HG02981 (cell line): ENCODE data around the gene HNRNPL.
"Not testable (repeated sequence)": the region's sequence is repeated elsewhere in the genome, so short reads cannot be mapped to it uniquely, and the experiment has no call there.

Experiments used
- ATAC-seq: cut with Tn5 transposase; IDR thresholded peaks from one replicate; pipeline ENCODE4 v1.9.1; 2021; ENCODE audit warnings: mild to moderate bottlenecking, moderate library complexity; ENCODE audit not compliant: unreplicated experiment

HNRNPL gene

DNA sequence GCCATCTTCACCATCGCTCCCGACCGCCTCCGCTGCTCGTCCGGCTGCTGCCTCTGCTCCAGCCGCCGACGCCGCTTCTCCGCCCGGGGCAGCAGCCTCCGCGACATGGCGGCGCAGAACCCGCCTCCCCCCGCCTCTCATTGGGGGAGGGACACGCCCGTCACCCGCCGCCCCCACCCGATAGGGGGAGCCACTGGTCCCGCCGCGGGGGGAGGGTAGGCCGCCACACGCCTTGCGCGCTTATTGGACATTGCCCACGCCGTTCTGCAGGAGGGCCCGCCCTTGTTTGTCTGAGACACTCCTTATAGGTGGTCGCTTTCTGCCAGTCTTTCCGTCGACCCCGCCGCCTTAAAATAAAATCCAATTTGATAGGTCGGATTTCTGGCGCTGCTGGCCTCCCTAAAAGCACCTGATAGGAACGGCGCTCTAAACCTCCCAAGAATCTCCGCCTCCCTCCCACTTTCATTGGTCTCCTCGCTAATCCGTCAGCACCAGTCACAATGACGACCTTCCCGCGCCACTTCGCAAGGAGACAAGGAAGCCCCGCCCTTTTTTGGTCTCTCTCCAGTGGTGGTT lies at the start of gene HNRNPL:
Gene HNRNPL, minus strand, starts transcription at position 127 of the 576 bp plus-strand sequence. Its CDS starts 20 bp downstream, at position 107.
- peak; percentile 55 for ATAC-seq

DNA sequence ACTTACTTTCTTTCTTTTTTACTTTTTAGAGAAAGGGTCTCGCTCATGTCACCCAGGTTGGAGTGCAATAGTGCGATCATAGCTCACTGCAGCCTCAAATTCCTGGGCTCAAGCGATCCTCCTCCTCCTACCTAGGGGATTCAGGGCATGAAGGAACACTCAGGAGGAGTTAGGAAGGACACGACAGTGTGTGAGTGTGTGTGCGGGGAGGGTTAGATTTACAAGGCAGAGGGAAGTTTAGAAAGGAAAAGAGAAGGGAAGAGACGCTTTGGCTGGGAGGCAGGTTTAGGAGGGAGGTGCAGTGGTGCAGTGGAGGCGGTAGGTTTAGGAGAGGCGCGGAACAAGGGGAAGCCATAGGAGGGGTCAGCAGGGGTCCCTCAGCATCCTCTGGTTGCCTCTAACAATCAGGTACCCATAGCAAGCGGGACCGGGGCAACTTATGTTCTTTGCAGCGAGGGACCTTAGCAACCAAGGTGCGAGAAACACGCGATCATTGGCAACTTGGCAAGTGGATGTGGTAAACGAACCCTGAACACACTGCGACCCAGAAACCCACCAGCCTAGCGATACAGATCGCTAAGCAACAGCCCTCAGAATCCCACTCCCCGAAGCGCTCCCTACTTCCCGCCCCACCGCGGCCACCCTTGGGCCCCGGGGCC lies 49.1 kb upstream of the HNRNPL start:
- no peak for ATAC-seq

DNA sequence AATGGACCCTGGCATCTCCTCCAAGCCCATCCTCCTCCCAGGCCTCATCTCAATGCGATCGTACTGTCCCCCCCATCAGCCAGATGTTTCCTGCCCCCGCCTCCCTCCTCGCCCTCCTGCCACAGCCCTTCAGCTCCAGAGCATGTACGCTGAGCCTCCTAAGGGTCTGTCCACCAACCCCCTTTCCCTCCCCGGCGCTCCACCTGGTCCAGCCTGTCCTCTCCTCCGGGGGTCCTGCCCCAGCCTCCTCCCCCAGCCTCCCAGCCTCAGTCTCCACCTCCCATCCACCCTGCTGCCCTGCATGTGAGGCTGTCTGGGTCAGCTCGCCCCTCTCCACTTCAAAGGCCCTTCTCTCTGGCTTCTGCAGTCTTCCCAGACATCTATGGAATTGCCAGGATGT lies 45.2 kb upstream of the HNRNPL start:
- ATAC-seq, result no peak

DNA sequence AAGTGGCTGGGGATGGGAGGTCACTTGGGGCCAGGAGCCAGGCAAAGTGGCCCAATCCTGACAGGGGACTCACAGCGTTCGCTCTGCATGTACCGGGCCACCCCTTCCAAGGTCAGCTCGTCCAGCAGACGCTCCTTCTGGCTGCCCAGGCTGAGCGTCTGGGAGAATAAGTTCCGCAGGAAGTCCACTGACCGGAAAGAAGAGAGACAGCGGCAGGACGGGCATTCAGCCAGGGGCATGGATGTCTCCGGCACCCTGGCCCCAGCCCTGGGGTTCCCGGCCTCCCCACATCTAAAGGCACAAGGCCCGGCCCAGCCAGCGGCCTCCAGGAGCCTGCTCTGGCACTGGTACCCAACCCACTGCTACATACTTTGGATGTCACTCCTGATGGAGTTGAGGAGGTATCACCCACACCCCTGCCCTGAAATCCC lies 43.6 kb upstream of the HNRNPL start:
- ATAC-seq, result no peak

DNA sequence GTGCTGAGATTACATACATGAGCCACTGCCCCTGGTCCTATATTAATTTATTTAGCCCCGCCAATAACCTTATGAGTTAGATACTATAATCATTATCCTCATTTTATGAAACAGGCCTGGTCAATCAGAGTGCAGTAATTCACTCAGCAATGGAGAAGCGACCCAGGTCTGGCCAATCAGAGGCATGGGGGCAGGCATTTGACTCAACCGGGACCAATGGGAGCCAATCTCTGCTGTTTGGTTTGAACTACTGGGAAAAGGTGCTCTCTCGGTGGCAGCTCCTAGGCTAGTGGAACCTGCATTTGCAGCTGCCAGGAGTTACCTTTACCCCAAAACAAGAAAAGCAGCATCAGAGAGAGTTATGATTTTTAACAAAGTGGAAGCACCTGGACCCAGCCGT lies 43.1 kb upstream of the HNRNPL start:
- ATAC-seq, result no peak

DNA sequence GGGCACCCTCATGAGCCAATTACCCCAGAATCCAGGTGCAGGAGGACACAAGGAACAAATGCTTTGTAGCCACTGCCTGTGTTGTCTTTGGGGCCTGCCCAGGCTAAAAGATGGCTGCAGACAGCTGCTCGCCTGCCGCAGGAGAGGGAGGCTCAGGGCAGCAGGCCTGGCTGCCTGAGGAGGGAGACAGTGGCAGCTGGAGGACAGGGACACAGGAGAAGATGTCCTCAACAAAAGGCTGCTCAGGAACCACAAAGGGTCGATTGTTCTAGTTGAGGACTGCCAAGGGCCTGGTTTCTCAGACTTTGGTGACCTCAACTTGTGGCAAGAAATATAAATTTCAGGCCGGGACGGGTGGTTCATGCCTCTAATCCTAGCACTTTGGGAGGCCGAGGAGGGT lies 42.0 kb upstream of the HNRNPL start:
- no peak for ATAC-seq

DNA sequence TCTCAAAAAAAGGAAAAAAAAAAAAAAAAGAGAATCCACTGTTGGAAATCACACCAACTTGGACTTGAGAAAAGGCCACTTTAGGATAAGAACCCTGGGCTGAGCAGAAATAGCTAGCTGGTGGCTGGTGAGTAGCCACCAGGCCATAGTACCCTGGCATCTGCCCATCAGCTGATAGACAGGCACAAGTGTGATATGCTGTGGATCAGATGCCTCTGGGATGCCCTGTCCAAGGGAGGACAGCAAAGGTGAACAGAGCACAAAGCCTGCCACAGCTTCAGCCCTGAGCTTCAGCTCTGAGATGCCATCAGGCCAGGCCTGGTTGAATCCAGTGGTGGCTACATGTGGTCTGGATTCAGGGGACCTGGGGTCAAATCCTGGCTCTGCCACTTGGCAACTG lies 40.9 kb upstream of the HNRNPL start:
- ATAC-seq, result no peak

DNA sequence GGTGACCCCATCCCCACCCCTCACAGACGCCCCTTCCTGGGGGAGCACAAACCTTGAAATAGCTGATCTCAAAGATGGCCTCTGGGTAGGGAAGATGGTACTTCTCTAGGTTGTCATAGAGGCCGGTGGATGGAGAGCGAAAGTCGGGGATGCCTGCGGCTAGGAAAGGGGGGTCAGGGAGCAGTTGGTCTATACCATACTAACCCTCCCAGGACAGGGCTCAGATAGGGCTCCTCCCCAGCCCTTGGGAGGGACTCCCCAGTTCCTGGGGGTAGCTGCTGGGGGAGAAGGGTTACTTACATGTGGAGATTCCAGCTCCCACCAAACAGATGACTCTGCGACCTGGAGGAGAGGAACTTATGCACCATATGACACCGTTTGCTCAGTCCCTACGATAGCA lies 40.0 kb upstream of the HNRNPL start:
- no peak for ATAC-seq

DNA sequence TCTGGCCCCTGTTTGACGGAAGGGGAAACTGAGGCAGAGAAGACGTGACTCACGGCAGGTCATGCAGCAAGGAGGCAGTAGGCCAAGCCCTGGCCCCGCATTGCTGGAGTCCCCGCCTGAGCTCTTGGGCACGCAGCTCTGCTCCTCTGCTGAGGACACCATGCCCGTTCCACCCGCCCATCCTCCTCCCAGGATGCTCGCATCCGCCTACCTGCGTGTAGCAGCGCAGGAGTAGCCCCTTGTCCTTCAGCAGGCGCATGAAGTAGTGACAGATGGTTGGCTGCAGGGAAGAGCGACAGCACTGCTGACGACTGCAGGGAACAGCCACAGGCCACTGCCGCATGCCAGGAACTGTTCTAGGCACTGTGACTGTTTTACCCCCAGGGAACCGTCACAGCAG lies 39.1 kb upstream of the HNRNPL start:
- no peak for ATAC-seq

DNA sequence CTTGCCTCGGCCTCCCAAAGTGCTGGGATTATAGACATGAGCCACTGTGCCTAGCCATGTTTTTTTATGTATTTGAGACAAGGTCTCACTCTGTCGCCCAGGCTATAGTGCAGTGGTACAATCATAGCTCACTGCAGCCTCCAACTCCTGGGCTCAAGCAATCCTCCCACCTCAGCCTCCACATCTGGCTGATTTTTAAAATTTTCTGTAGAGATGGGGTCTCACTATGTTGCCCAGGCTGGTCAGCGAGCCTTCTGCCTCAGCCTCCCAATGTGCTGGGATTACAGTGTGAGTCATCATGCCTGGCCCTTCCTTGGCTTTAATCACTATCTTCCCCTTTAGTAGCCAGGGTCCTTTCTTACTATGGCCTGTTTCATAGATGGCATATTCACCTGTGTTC lies 34.9 kb upstream of the HNRNPL start:
- ATAC-seq, result not testable (repeated sequence)

DNA sequence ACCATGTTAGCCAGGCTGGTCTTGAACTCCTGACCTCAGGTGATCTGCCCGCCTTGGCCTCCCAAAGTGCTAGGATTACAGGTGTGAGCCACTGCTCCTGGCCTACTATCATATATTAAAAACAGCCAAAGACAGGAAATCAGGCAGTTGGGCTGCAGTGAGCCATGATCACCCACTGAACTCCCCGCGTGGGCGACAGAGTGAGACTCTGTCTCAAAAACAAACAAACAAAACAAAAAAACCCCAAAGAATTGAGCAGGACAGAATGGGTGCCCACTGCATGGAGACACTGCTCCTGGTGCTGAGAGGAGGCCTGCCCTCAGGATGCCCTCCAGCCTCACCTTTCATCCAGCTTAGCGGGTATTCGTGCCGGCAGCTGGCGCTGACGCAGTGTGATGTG lies 33.5 kb upstream of the HNRNPL start:
- no peak for ATAC-seq

DNA sequence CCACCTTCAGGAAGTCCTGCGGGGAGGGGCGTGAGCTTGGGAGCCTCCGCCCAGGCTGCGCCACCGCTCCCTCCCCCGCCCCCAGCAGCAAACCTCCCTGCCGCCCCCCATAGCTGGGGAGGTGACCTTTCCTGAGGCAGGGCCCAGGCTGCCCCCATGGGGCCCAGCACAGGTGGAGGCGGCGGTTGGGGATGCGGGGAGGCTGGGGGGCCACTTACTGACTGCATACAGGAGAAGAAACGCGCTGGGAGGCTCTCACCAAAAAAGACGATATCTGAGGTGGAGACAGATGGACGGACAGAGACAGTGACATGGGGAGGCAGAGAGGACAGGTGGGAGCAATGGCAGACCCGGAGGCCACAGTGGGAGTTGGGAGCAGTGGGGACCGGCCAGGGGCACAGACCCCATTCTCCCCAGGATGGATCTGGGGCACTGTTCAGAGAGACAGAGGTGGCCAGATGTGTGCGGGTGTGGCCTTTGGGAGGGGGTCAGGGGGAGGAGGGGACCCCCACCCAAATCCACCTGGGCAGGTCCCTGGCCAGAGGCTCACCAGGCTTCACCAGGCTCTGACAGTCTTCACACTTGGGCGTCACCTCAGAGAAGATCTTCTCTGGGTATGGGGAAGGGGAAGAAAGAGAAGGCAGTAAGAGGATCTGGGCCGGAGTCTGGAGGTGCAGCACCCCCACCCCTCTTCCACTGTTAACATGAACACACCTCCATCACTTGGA lies 31.3 kb upstream of the HNRNPL start:
- ATAC-seq, result no peak

DNA sequence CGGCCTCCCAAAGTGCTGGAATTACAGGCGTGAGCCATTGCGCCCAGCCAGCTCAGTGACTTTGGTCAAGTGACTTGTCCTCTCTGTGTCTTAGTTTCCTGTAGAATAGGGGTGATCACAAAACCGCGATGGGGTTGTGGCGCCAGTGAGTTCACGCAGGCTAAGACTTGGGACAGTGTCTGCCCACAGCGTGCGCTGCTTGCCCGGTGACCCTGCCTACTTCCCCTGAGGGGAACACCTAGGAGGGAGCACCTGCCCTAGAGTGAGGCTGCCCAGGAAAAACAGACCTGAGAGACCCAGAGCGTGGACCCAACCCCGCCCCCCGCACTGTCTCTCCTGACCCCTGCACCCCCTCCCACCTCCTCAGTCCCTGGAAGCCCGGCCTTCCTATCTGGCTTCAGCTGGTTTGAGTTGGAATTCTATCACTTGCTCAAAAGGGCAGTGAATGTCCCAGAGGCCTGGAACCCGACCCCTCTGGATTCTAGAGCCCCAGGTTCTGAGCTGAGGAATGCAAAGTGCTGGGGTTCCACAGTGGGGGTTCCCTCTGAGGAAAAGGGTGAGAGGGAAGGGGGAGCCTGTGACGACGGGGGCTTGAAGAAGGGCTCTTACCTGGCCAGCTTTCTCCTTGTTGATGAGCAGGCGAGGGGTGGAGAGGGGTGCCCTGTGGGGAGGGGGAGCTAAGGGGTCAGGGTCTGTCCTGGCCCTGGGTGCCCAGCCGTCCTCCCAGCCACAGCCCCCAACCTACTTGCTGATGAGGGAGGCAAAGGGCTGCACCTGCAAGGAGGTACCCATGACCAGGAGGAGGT lies 30.5 kb upstream of the HNRNPL start:
- no peak for ATAC-seq

DNA sequence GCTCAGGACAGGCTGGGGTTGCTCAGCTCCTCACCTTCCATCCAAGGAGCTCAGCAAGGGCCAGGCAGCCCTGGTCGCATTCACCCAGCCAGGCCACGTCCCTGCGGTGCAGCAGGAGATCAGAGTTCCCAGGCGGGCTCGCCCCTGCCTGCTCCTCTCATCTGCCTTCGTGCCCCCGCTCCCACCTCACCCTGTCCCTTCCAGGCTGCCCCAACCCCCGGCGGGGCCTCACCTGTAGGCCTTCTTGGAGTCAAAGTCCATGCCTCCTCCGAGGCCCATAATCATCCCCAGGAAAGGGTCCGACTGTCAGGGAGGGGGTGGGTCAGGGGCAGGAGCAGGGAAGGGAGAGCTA lies 29.6 kb upstream of the HNRNPL start:
- ATAC-seq, result no peak

DNA sequence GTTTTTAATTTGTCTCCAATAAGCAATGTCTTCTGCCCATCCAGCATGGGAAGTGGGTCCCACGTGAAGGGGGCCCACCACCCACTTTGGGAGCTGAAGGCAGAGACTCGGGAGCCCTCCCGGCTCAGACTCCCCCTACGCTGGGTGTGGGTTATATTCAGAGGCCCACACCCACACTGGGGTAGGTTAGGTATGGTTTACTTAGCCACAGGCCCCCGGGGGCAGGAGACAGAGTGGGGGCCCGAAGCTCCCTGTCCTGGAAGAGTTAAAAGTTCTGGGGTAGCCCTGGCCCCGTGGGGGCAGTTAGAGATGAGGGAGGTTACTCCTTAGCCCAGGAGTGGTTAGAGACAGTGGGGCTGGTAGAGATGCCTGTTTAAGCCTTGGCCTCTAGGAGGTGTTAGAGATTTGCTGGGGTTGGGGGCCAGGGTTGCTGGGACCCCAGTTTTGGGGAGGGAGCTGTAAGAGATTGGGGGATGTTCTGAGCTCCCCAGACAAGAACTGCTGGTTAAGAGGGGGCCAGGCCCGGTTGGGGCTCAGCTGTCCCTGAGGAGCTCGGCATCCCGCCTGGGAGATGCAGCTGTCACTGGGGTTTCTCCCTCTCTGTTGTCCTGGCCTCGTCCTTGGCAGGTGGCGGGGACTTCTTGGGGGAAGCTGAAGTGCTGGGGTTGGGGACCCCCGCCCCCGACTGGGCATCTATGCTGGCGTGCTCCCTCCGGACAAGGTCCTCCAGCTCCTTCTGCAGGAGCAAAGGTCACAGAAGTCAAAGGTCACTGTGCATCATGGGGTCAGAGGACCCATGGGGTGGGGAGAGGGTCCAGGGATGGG lies 29.0 kb upstream of the HNRNPL start:
- ATAC-seq, result no peak

DNA sequence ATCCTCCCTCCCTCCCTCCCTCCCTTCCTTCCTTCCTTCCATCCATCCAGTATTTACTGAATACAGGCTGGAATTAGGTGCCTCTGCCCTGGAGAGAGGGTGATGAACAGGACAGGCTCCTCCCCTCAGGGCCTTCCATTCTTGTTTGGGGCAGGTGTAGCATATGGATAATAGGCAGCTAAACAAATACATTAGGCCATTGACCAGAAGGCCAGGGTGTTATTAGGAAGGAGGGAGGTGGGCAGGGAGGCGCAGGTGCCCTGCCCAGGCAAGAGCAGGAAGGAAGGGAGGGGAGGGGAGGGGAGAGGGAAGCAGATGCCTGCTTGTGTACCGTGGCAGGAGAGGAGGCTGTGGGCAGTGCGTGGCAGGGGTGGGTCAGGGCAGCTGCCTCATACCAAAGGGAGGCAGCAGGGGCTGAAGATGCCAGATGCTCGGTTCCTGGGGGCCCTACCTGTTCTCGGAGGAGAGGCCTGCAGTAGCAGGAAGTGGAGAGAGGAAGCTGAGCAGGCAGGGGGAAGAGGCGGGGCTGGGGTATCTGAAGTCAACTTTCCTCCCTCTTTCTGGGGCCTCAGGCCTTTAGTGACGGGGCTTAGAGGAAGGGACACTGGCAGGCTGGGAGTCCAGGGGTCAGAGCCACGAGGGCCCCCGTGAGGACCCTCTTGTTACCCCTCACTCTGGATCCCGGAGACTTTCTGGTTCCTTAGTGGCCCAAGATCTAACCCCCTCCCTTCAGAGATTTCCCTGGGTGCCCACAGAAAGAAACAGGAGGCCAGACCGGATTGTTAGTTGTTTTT lies 28.2 kb upstream of the HNRNPL start, which contains the start of gene RINL:
Gene RINL, minus strand, starts transcription at position 495 of the 794 bp plus-strand sequence. CDS start 1,533 bp downstream, outside the sequence.
- ATAC-seq, result peak; percentile 47

DNA sequence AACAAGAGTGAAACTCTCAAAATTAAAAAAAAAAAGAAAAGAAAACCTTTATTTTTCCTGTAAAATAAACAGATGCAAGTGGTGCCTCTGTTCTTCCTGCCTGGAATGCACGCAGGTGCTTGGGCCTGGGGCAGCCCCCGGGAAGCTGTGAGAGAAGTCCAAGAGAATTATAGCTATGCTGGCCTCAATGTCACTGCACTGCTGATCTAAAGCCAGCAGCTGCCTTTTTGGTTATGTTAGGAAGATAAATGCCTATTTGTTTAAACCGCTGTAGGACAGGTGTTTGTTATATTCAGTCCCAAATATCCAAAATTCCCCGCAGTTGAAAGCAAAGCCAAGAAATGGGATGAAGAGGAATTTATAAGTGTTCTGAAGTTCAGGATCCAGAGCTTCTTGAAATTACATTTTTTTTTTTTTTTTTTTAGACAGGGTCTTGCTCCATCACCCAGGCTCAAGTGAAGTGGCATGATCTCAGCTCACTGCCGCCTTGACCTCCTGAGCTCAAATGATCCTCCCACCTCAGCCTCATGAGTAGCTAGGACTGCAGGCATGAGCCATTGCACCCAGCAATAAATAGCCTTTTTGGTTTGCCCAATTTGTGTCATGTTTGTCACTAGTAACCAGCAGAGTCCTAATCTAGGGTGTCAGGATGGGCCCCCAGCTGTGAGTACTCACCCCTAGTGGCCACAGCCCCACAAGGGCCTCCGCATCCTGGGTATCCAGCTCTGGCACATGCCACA lies 26.0 kb upstream of the HNRNPL start:
- ATAC-seq, result no peak

DNA sequence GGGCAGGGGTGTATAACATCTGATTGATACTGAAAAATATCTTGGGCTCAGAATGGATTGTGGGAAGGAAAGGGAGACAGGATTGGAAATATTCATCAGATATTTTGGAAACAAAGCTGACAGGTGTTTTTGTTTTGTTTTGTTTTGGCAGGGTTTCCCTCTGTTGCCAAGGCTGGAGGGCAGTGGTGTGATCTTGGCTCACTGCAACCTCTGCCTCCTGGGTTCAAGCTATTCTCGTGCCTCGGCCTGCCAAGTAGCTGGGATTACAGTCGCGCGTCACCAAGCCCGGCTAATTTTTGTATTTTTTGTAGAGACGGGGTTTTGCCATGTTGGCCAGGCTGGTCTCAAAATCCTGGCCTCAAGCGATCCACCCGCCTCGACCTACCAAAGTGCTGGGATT lies 23.6 kb upstream of the HNRNPL start:
- ATAC-seq, result not testable (repeated sequence)

DNA sequence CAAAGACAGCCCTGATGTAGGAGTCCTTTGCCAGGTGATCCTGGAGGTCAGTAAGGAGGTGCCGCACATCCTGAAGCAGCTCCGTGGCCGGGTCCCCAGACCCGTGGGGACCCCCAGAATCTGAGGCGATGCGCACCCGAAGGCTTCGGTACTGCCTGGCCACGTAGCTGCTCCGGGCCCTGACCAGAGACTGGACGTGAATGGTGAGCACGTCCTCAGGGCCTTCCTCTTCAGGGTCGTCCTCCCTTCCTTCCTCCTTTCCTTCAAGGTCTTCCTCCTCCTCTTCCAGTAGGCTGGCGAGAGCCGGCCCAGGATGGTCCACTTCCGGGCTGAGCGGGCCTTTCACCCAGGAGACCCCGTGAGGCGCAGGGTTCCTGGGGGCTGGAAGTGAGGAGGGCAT lies 20.8 kb upstream of the HNRNPL start:
- ATAC-seq, result no peak
